Measurements from ENCODE around the gene RCOR3.
"Not testable (repeated sequence)": the region's sequence is repeated elsewhere in the genome, so short reads cannot be mapped to it uniquely, and the experiment has no call there.

Gene RCOR3

GRCh38 chr1:211320980-211321379 lies 61.8 kb downstream of the RCOR3 start:
- no peaks in the 10 kb centered on the region for H3K9me3 ChIP-seq (ENCODE audit: control insufficient read depth, low read length)
- no peak for DNase-seq
- H3K36me3 ChIP-seq (ENCODE audit: control insufficient read depth, insufficient read depth, low read length), result no peaks in the 10 kb centered on the region
- H3K4me1 ChIP-seq (ENCODE audit: control insufficient read depth, insufficient read depth, low read length, poor library complexity, severe bottlenecking), result peaks cover 3% of the 10 kb centered on the region
- H3K27ac ChIP-seq (ENCODE audit: insufficient read depth, low read length, poor library complexity, severe bottlenecking), result no peak overlapping the region
- no peaks in the 10 kb centered on the region for H3K27me3 ChIP-seq (replicated peaks; ENCODE audit: control insufficient read depth, insufficient read depth, low read length, poor library complexity, severe bottlenecking)
- H3K4me3 ChIP-seq (ENCODE audit: insufficient read depth, low read depth, low read length, poor library complexity, severe bottlenecking), result no peak overlapping the region

- H3K27ac ChIP-seq (ENCODE audit: insufficient read depth, low read length, poor library complexity, severe bottlenecking); DNase-seq; H3K4me3 ChIP-seq (ENCODE audit: insufficient read depth, low read depth, low read length, poor library complexity, severe bottlenecking); H3K9me3 ChIP-seq (ENCODE audit: control insufficient read depth, low read length); H3K27me3 ChIP-seq (replicated peaks; ENCODE audit: control insufficient read depth, insufficient read depth, low read length, poor library complexity, severe bottlenecking); H3K36me3 ChIP-seq (ENCODE audit: control insufficient read depth, insufficient read depth, low read length); H3K4me1 ChIP-seq (ENCODE audit: control insufficient read depth, insufficient read depth, low read length, poor library complexity, severe bottlenecking): not testable (repeated sequence)
These were observed 62.5 kb downstream of the RCOR3 start for GRCh38 chr1:211321646-211322045.

GRCh38 chr1:211323156-211324063 lies 64.2 kb downstream of the RCOR3 start:
- Histone ChIP-seq H3K27me3 (replicated peaks; ENCODE audit: control insufficient read depth, insufficient read depth, low read length, poor library complexity, severe bottlenecking) (no peaks in the 10 kb centered on the region), H3K36me3 (ENCODE audit: control insufficient read depth, insufficient read depth, low read length) (no peaks in the 10 kb centered on the region), H3K4me1 (ENCODE audit: control insufficient read depth, insufficient read depth, low read length, poor library complexity, severe bottlenecking) (peaks cover 3% of the 10 kb centered on the region), H3K4me3 (ENCODE audit: insufficient read depth, low read depth, low read length, poor library complexity, severe bottlenecking) (no peak overlapping the region), H3K9me3 (ENCODE audit: control insufficient read depth, low read length) (no peaks in the 10 kb centered on the region), H3K27ac (ENCODE audit: insufficient read depth, low read length, poor library complexity, severe bottlenecking) (no peak overlapping the region)
- peak; percentile 25 to 42 (median 36) for DNase-seq

GRCh38 chr1:211324992-211325775 lies 66.0 kb downstream of the RCOR3 start:
- no peak overlapping the region for H3K27ac ChIP-seq (ENCODE audit: insufficient read depth, low read length, poor library complexity, severe bottlenecking)
- no peaks in the 10 kb centered on the region for H3K36me3 ChIP-seq (ENCODE audit: control insufficient read depth, insufficient read depth, low read length)
- H3K9me3 ChIP-seq (ENCODE audit: control insufficient read depth, low read length), result no peaks in the 10 kb centered on the region
- H3K4me1 ChIP-seq (ENCODE audit: control insufficient read depth, insufficient read depth, low read length, poor library complexity, severe bottlenecking), result peaks cover 20% of the 10 kb centered on the region
- no peaks in the 10 kb centered on the region for H3K27me3 ChIP-seq (replicated peaks; ENCODE audit: control insufficient read depth, insufficient read depth, low read length, poor library complexity, severe bottlenecking)
- no peak overlapping the region for H3K4me3 ChIP-seq (ENCODE audit: insufficient read depth, low read depth, low read length, poor library complexity, severe bottlenecking)
- DNase-seq, result no peak

- H3K4me3 ChIP-seq (ENCODE audit: insufficient read depth, low read depth, low read length, poor library complexity, severe bottlenecking), result peak overlapping the region; percentile 85
- no peaks in the 10 kb centered on the region for H3K36me3 ChIP-seq (ENCODE audit: control insufficient read depth, insufficient read depth, low read length)
- no peaks in the 10 kb centered on the region for H3K9me3 ChIP-seq (ENCODE audit: control insufficient read depth, low read length)
- H3K27me3 ChIP-seq (replicated peaks; ENCODE audit: control insufficient read depth, insufficient read depth, low read length, poor library complexity, severe bottlenecking), result no peaks in the 10 kb centered on the region
- H3K4me1 ChIP-seq (ENCODE audit: control insufficient read depth, insufficient read depth, low read length, poor library complexity, severe bottlenecking), result peaks cover 29% of the 10 kb centered on the region
- H3K27ac ChIP-seq (ENCODE audit: insufficient read depth, low read length, poor library complexity, severe bottlenecking), result peak overlapping the region; percentile 40
- DNase-seq, result no peak
These were observed 67.0 kb downstream of the RCOR3 start for GRCh38 chr1:211326140-211326527.

- H3K4me3 ChIP-seq (ENCODE audit: insufficient read depth, low read depth, low read length, poor library complexity, severe bottlenecking), result peak within 1 kb of the TSS; percentile 85
- DNase-seq, result peak; percentile 27 to 42 (median 33)
- peaks cover 34% of the 10 kb centered on the region for H3K4me1 ChIP-seq (ENCODE audit: control insufficient read depth, insufficient read depth, low read length, poor library complexity, severe bottlenecking)
- no peaks in the 10 kb centered on the region for H3K36me3 ChIP-seq (ENCODE audit: control insufficient read depth, insufficient read depth, low read length)
- no peaks in the 10 kb centered on the region for H3K27me3 ChIP-seq (replicated peaks; ENCODE audit: control insufficient read depth, insufficient read depth, low read length, poor library complexity, severe bottlenecking)
- peak within 1 kb of the TSS; percentile 76 for H3K27ac ChIP-seq (ENCODE audit: insufficient read depth, low read length, poor library complexity, severe bottlenecking)
- H3K9me3 ChIP-seq (ENCODE audit: control insufficient read depth, low read length), result no peaks in the 10 kb centered on the region
These were observed 67.6 kb downstream of the RCOR3 start, which contains the start of gene TRAF5 for GRCh38 chr1:211326528-211327345. TRAF5 (plus strand) TSS chr1:211326833; CDS start chr1:211353240, 26,407 bp downstream.

GRCh38 chr1:211327346-211327921 lies 68.3 kb downstream of the RCOR3 start:
- no peaks in the 10 kb centered on the region for H3K27me3 ChIP-seq (replicated peaks; ENCODE audit: control insufficient read depth, insufficient read depth, low read length, poor library complexity, severe bottlenecking)
- peaks cover 41% of the 10 kb centered on the region for H3K4me1 ChIP-seq (ENCODE audit: control insufficient read depth, insufficient read depth, low read length, poor library complexity, severe bottlenecking)
- H3K4me3 ChIP-seq (ENCODE audit: insufficient read depth, low read depth, low read length, poor library complexity, severe bottlenecking), result peak overlapping the region; percentile 85
- H3K27ac ChIP-seq (ENCODE audit: insufficient read depth, low read length, poor library complexity, severe bottlenecking), result peak overlapping the region; percentile 76
- no peaks in the 10 kb centered on the region for H3K9me3 ChIP-seq (ENCODE audit: control insufficient read depth, low read length)
- H3K36me3 ChIP-seq (ENCODE audit: control insufficient read depth, insufficient read depth, low read length), result no peaks in the 10 kb centered on the region
- peak in 1 of 3 donors; percentile 19 for DNase-seq

- no peaks in the 10 kb centered on the region for H3K27me3 ChIP-seq (replicated peaks; ENCODE audit: control insufficient read depth, insufficient read depth, low read length, poor library complexity, severe bottlenecking)
- no peaks in the 10 kb centered on the region for H3K9me3 ChIP-seq (ENCODE audit: control insufficient read depth, low read length)
- H3K4me1 ChIP-seq (ENCODE audit: control insufficient read depth, insufficient read depth, low read length, poor library complexity, severe bottlenecking), result peaks cover 47% of the 10 kb centered on the region
- H3K4me3 ChIP-seq (ENCODE audit: insufficient read depth, low read depth, low read length, poor library complexity, severe bottlenecking), result peak overlapping the region; percentile 85
- peak overlapping the region; percentile 76 for H3K27ac ChIP-seq (ENCODE audit: insufficient read depth, low read length, poor library complexity, severe bottlenecking)
- no peaks in the 10 kb centered on the region for H3K36me3 ChIP-seq (ENCODE audit: control insufficient read depth, insufficient read depth, low read length)
- no peak for DNase-seq
These were observed 69.0 kb downstream of the RCOR3 start for GRCh38 chr1:211328084-211328694.

- Histone ChIP-seq H3K4me1 (ENCODE audit: control insufficient read depth, insufficient read depth, low read length, poor library complexity, severe bottlenecking) (peaks cover 51% of the 10 kb centered on the region), H3K27me3 (replicated peaks; ENCODE audit: control insufficient read depth, insufficient read depth, low read length, poor library complexity, severe bottlenecking) (no peaks in the 10 kb centered on the region), H3K36me3 (ENCODE audit: control insufficient read depth, insufficient read depth, low read length) (no peaks in the 10 kb centered on the region), H3K4me3 (ENCODE audit: insufficient read depth, low read depth, low read length, poor library complexity, severe bottlenecking) (peak overlapping the region; percentile 85), H3K9me3 (ENCODE audit: control insufficient read depth, low read length) (no peaks in the 10 kb centered on the region), H3K27ac (ENCODE audit: insufficient read depth, low read length, poor library complexity, severe bottlenecking) (peak overlapping the region; percentile 76)
- no peak for DNase-seq
These were observed 69.8 kb downstream of the RCOR3 start for GRCh38 chr1:211328866-211329475.
